Gastroesophageal sphincter (tissue), 4 donors: ENCODE results near the gene SRP9. TPM values are rescaled to one million over a fixed set of nuclear protein-coding genes. Genes with fewer than 3 reads are reported as not detected.

Experiments used
- ATAC-seq: fragments of 150-250 bp; one replicate; pipeline ENCODE4 v1.9.1; 2016; ENCODE audit warnings: mild to moderate bottlenecking, moderate library complexity
- H3K27ac ChIP-seq, 4 donors: fragments of 200-600 bp; sonication (generic) in 3 of 4; 1 replicate in 3 of 4; 2 replicates in 1 of 4; pipeline ENCODE4 v1.5.1; 2016 to 2019
- H3K27me3 ChIP-seq: fragments of 200-600 bp; sonication (generic); one replicate; pipeline ENCODE4 v1.5.1; 2019
- H3K36me3 ChIP-seq, 2 donors: fragments of 200-600 bp; sonication (generic); one replicate each; pipeline ENCODE4 v1.5.1; 2019; ENCODE audit warnings: control low read depth in 1 of 2
- H3K4me1 ChIP-seq, 3 donors: fragments of 200-600 bp; sonication (generic); 1 replicate in 2 of 3; 2 replicates in 1 of 3; pipeline ENCODE4 v1.5.1; 2016 to 2019; ENCODE audit warnings: control low read depth in 2 of 3
- H3K4me3 ChIP-seq, 2 donors: fragments of 200-600 bp; sonication (generic); one replicate each; pipeline ENCODE4 v1.5.1; 2019; ENCODE audit warnings: mild to moderate bottlenecking in 1 of 2, moderate library complexity in 1 of 2
- H3K9me3 ChIP-seq, 3 donors: fragments of 200-600 bp; sonication (generic); one replicate each; pipeline ENCODE4 v1.5.1; 2017 to 2019; ENCODE audit warnings: control low read depth in 2 of 3
- EP300 ChIP-seq: sonication (generic); formaldehyde crosslinking; IDR thresholded peaks from one replicate; pipeline ENCODE4 v1.6.1; 2017; ENCODE audit warnings: antibody characterized with exemption, mild to moderate bottlenecking
- POLR2A ChIP-seq, 2 donors: fragments of 450-650 bp; IDR thresholded peaks; one replicate each; pipeline ENCODE4 v1.6.1; 2017; ENCODE audit warnings: antibody characterized with exemption in 2 of 2, mild to moderate bottlenecking in 2 of 2, moderate library complexity in 1 of 2
- POLR2AphosphoS5 ChIP-seq: sonication (generic); formaldehyde crosslinking; IDR thresholded peaks from one replicate; pipeline ENCODE4 v1.6.1; 2017; ENCODE audit warnings: antibody characterized with exemption
- WGBS, 2 donors: methylation state at CpG; one replicate each; pipeline ENCODE4 v1.1.5; 2018; ENCODE audit warnings: low coverage in 1 of 2; 5-methylcytosine and 5-hydroxymethylcytosine counted together
- total RNA-seq, 4 donors: library from RNA; depleted of rRNA; stranded (reverse); fragments of >200 nt; gene quantifications; one replicate each; pipeline ENCODE4 v1.1.0, GENCODE V29; 2016
- TF ChIP-seq, protein P1 (sequence below), 4 experiments: fragments of 200-600 bp in 2 of 4; fragments of 450-650 bp in 2 of 4; sonication (generic) in 1 of 4; IDR thresholded peaks; one replicate each; pipeline ENCODE4 v1.5.1; 2017 to 2019; ENCODE audit warnings: antibody characterized with exemption in 4 of 4, mild to moderate bottlenecking in 2 of 4, moderate library complexity in 2 of 4

The SRP9 gene
- total RNA-seq, 4 donors from 2014 or later: 146 to 260 (median 216) TPM

DNA sequence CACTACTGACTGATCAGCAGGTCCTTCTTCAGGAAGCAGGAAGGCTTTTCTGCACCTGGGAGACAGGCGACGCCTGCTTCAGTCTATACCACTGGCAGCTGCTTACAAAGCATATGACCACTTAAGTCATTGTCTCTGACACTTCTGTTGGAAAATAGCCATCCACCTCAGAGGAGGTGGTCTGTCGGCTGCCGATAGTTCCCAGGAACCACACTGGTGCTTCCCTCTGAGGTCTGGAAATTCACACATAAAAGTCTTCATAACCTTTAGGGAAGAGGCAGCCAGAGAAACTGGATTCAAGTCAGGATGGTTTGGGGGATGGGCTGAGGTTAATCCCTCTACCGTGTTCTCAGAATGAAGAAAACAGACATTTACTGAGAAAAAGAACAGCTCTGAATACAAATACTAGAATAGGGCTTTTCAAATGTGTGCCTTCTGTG, 15.6 kb upstream of the SRP9 start:
- Histone ChIP-seq H3K27ac (peak overlapping the region in 1 of 4 donors; percentile 37), H3K9me3 (no peaks in the 10 kb centered on the region), H3K27me3 (no peaks in the 10 kb centered on the region), H3K4me3 (no peak overlapping the region), H3K36me3 (no peaks in the 10 kb centered on the region), H3K4me1 (peaks cover 0 to 38% (median 17%) of the 10 kb centered on the region in 3 donors)
- no peak for TF ChIP-seq EP300
- TF ChIP-seq POLR2AphosphoS5: no peak
- TF ChIP-seq, protein P1, sequence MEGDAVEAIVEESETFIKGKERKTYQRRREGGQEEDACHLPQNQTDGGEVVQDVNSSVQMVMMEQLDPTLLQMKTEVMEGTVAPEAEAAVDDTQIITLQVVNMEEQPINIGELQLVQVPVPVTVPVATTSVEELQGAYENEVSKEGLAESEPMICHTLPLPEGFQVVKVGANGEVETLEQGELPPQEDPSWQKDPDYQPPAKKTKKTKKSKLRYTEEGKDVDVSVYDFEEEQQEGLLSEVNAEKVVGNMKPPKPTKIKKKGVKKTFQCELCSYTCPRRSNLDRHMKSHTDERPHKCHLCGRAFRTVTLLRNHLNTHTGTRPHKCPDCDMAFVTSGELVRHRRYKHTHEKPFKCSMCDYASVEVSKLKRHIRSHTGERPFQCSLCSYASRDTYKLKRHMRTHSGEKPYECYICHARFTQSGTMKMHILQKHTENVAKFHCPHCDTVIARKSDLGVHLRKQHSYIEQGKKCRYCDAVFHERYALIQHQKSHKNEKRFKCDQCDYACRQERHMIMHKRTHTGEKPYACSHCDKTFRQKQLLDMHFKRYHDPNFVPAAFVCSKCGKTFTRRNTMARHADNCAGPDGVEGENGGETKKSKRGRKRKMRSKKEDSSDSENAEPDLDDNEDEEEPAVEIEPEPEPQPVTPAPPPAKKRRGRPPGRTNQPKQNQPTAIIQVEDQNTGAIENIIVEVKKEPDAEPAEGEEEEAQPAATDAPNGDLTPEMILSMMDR (IDR thresholded peaks at IDR 0.05): no peak
- TF ChIP-seq POLR2A (IDR thresholded peaks at IDR 0.05): no peak
- ATAC-seq: no peak
- WGBS, 2 donors: 67 to 79% methylated on average over 3 of the region's 5 CpGs

DNA sequence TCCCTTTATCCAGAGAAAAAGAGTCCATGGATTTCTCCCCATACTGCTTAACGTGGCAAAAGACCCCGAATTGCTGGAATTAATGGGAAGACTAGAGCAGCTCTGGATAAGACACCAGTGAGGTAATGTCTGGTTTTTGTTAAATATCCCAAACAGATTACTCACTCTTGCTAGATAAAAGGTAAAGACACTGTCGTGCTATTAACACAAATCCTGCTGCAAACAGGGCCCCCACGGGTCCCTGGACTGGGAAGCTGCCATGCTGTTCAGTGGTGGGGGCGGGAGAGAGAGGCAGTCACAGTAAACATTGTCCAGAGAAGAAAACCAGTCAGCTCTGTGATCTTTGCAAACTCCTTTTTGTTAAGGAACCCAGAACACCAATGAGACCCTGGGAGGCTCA, 15.2 kb upstream of the SRP9 start:
- Histone ChIP-seq H3K4me1 (peaks cover 0 to 42% (median 21%) of the 10 kb centered on the region in 3 donors), H3K4me3 (no peak overlapping the region), H3K27me3 (no peaks in the 10 kb centered on the region), H3K9me3 (no peaks in the 10 kb centered on the region), H3K27ac (peak overlapping the region in 1 of 4 donors; percentile 37), H3K36me3 (no peaks in the 10 kb centered on the region)
- TF ChIP-seq POLR2AphosphoS5: no peak
- TF ChIP-seq EP300: no peak
- TF ChIP-seq, protein P1 (IDR thresholded peaks at IDR 0.05): no peak
- no peak for TF ChIP-seq POLR2A (IDR thresholded peaks at IDR 0.05)
- no peak for ATAC-seq
- WGBS, 2 donors: 34 to 40% methylated on average over 4 to 5 of the region's 5 CpGs

DNA sequence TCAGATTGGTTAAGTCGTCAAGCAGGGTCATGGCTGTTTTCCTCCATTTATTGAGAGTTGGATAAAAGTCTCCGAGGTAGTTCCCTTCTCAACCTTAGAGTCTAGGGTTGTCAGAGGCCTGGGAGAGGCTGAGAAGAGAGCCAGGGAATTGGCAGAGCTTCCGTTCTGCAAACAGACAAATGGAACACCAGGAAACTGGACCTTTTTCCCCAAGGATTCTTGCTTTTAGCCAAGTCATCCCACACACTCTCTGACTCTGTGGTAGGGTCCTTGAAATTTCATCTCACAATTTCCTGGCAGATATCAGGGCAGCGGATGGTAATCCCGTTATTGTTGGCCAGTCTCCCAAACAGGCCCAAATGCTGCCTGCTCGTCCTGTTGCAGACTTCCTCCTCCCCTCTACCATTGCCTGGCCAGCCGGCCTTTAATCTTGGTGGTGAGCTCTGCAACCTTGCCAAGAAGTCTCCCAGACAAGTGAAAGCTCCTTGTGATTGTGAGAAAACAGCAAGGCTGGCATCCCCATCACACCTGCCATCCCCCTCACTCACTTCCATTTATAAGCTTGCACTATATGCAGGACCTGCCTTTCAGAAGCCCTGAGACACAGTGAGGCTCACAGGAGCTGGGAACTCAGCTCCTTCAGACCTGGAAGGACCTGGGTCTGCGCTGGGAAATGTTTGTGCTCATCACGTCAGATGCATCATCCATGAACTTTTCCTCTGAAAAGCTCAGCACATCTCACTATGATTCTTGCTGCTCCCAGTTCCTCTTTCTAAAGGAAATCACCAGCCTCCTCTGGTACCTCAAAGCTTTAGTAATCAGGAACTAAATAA, 13.7 kb upstream of the SRP9 start:
- H3K27me3 ChIP-seq: no peaks in the 10 kb centered on the region
- TF ChIP-seq, protein P1 (IDR thresholded peaks at IDR 0.05): no peak
- TF ChIP-seq EP300 (no peak), POLR2A (IDR thresholded peaks at IDR 0.05) (no peak), POLR2AphosphoS5 (no peak)
- peak overlapping the region in 3 of 4 donors; percentile 56 to 67 (median 66) for H3K27ac ChIP-seq
- no peaks in the 10 kb centered on the region for H3K36me3 ChIP-seq
- no peaks in the 10 kb centered on the region for H3K9me3 ChIP-seq
- no peak overlapping the region for H3K4me3 ChIP-seq
- H3K4me1 ChIP-seq: peaks cover 0 to 57% (median 29%) of the 10 kb centered on the region in 3 donors
- ATAC-seq: no peak
- 15 to 28% methylated on average over 4 to 8 of the region's 9 CpGs for WGBS, 2 donors

DNA sequence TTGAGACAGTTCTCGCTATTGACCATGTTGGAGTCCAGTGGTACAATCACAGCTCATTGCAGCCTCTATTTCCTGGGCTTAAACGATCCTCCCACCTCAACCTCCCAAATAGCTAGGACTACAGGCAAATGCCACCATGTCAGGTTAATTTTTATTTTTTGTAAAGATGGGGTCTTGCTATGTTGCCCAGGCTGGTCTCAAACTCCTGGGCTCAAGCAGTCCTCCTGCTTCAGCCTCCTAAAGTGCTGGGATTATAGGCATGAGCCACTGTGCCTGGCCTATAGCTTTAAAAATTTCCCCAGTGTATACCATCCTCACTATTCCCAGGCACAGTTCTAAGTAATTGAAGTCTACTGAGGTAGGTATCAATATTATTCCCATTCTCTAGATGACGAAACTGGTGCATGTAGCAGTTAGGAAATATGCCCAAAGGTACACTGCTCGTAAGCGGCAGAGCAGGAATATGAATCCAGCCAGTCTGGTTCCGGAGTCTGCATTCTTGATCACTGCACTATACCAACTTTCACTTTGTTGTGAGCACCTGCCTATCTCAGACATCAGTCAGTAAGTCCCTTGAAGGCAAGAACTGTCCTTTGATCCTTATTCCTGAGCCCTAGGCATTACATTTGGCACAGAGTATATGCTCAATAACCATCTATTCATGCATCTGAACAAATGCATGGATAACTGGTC, 11.5 kb upstream of the SRP9 start:
- H3K27me3 ChIP-seq: no peaks in the 10 kb centered on the region
- peaks cover 0 to 65% (median 29%) of the 10 kb centered on the region in 3 donors for H3K4me1 ChIP-seq
- peak overlapping the region in 3 of 4 donors; percentile 58 to 72 (median 64) for H3K27ac ChIP-seq
- H3K36me3 ChIP-seq: no peaks in the 10 kb centered on the region
- TF ChIP-seq POLR2AphosphoS5 (no peak), EP300 (no peak)
- TF ChIP-seq, protein P1 (IDR thresholded peaks at IDR 0.05): no peak
- 86 to 95% methylated on average over 5 of the region's 6 CpGs for WGBS, 2 donors
- H3K9me3 ChIP-seq: no peaks in the 10 kb centered on the region
- no peak overlapping the region for H3K4me3 ChIP-seq
- no peak for ATAC-seq
